H9 (cell line): ENCODE results near the gene PTPRK. TPM values are rescaled to one million over a fixed set of nuclear protein-coding genes. Genes with fewer than 3 reads are reported as not detected.

Experiments
- DNase-seq: peaks from one replicate; pipeline ENCODE4 v3.0.0-alpha.2; 2017
- H2AFZ ChIP-seq: one replicate; pipeline ENCODE4 v1.6.1; 2013; ENCODE audit warnings: mild to moderate bottlenecking, low read length, control low read depth, moderate library complexity
- H2AK5ac ChIP-seq: 2 replicates; pipeline ENCODE4 v1.6.1; 2013; ENCODE audit warnings: low read length, control low read depth, mixed read lengths; ENCODE audit not compliant: insufficient read length
- H2BK120ac ChIP-seq: one replicate; pipeline ENCODE4 v1.6.1; 2013; ENCODE audit warnings: low read depth, mild to moderate bottlenecking, low read length, control low read depth, inconsistent platforms; ENCODE audit not compliant: poor library complexity, severe bottlenecking
- H2BK12ac ChIP-seq: 2 replicates; pipeline ENCODE4 v1.6.1; 2013; ENCODE audit warnings: low read length, control low read depth, mixed read lengths, low read depth; ENCODE audit not compliant: insufficient read length
- H2BK15ac ChIP-seq: 2 replicates; pipeline ENCODE4 v1.6.1; 2013; ENCODE audit warnings: low read depth, low read length, control low read depth
- H2BK20ac ChIP-seq: one replicate; pipeline ENCODE4 v1.6.1; 2013; ENCODE audit warnings: low read depth, mild to moderate bottlenecking, low read length, control low read depth, inconsistent platforms; ENCODE audit not compliant: poor library complexity, severe bottlenecking
- H2BK5ac ChIP-seq: 2 replicates; pipeline ENCODE4 v1.6.1; 2013; ENCODE audit warnings: low read length, control low read depth, mixed read lengths; ENCODE audit not compliant: insufficient read length
- H3K14ac ChIP-seq: 2 replicates; pipeline ENCODE4 v1.6.1; 2013; ENCODE audit warnings: low read length, control low read depth; ENCODE audit not compliant: insufficient read depth
- H3K18ac ChIP-seq: 2 replicates; pipeline ENCODE4 v1.6.1; 2013; ENCODE audit warnings: low read depth, mild to moderate bottlenecking, mixed read lengths, low read length, control low read depth; ENCODE audit not compliant: insufficient read length
- H3K23ac ChIP-seq: 2 replicates; pipeline ENCODE4 v1.6.1; 2013; ENCODE audit warnings: low read length, control low read depth, mixed read lengths, low read depth; ENCODE audit not compliant: insufficient read length
- H3K23me2 ChIP-seq: 2 replicates; pipeline ENCODE4 v1.6.1; 2013; ENCODE audit warnings: low read depth, mild to moderate bottlenecking, mixed read lengths, low read length, control low read depth; ENCODE audit not compliant: insufficient read length, poor library complexity, severe bottlenecking
- H3K27ac ChIP-seq: 2 replicates; pipeline ENCODE4 v1.5.1; 2013; ENCODE audit warnings: low read length, control low read depth, mixed read lengths, low read depth; ENCODE audit not compliant: insufficient read length
- H3K27me3 ChIP-seq: 2 replicates; pipeline ENCODE4 v1.6.1; 2013; ENCODE audit warnings: low read length, control low read depth, inconsistent platforms; ENCODE audit not compliant: insufficient read depth
- H3K4ac ChIP-seq: 2 replicates; pipeline ENCODE4 v1.6.1; 2013; ENCODE audit warnings: low read depth, mild to moderate bottlenecking, control low read depth, inconsistent platforms, low read length, moderate library complexity
- H3K4me1 ChIP-seq: 2 replicates; pipeline ENCODE4 v1.6.1; 2013; ENCODE audit warnings: low read length, control low read depth, inconsistent platforms; ENCODE audit not compliant: insufficient read depth
- H3K4me2 ChIP-seq: 2 replicates; pipeline ENCODE4 v1.6.1; 2013; ENCODE audit warnings: low read length, control low read depth, mixed read lengths; ENCODE audit not compliant: insufficient read length, insufficient read depth
- H3K56ac ChIP-seq: 2 replicates; pipeline ENCODE4 v1.6.1; 2013; ENCODE audit warnings: low read depth, mild to moderate bottlenecking, mixed read lengths, low read length, control low read depth; ENCODE audit not compliant: insufficient read length
- H3K79me1 ChIP-seq: 2 replicates; pipeline ENCODE4 v1.6.1; 2013; ENCODE audit warnings: low read depth, mild to moderate bottlenecking, moderate library complexity, low read length, control low read depth, inconsistent platforms; ENCODE audit not compliant: insufficient read depth, poor library complexity, severe bottlenecking
- H3K79me2 ChIP-seq: 2 replicates; pipeline ENCODE4 v1.6.1; 2013; ENCODE audit warnings: low read length, control low read depth, inconsistent platforms; ENCODE audit not compliant: insufficient read depth
- H3K9ac ChIP-seq: 2 replicates; pipeline ENCODE4 v1.6.1; 2013; ENCODE audit warnings: low read length, control low read depth, mixed read lengths; ENCODE audit not compliant: insufficient read length; ENCODE audit errors: extremely low read depth
- H3K9me3 ChIP-seq: one replicate; pipeline ENCODE4 v1.6.1; 2013; ENCODE audit warnings: low read depth, low read length, inconsistent platforms; ENCODE audit not compliant: control insufficient read depth
- H3T11ph ChIP-seq: one replicate; pipeline ENCODE4 v1.6.1; 2013; ENCODE audit warnings: mild to moderate bottlenecking, low read length, control low read depth, inconsistent platforms
- H4K20me1 ChIP-seq: one replicate; pipeline ENCODE4 v1.6.1; 2013; ENCODE audit not compliant: control insufficient read depth, insufficient read length, insufficient read depth
- H4K5ac ChIP-seq: 2 replicates; pipeline ENCODE4 v1.6.1; 2013; ENCODE audit warnings: low read depth, mild to moderate bottlenecking, mixed read lengths, low read length, control low read depth; ENCODE audit not compliant: insufficient read length
- H4K8ac ChIP-seq: replicated peaks from 2 replicates; pipeline ENCODE4 v1.6.1; 2013; ENCODE audit warnings: low read length, control low read depth, mixed read lengths, low read depth; ENCODE audit not compliant: insufficient read length
- H4K91ac ChIP-seq: 2 replicates; pipeline ENCODE4 v1.6.1; 2013; ENCODE audit warnings: low read depth, mild to moderate bottlenecking, moderate library complexity, mixed read lengths, low read length, control low read depth; ENCODE audit not compliant: insufficient read length
- H3K27ac Mint-ChIP-seq, 3 experiments: 2 replicates in 2 of 3; 3 replicates in 1 of 3; pipeline ENCODE4 v1.8.0; 2020 to 2021; ENCODE audit warnings: mixed read lengths in 3 of 3, mild to moderate bottlenecking in 1 of 3, moderate library complexity in 1 of 3
- H3K27me3 Mint-ChIP-seq: 2 replicates; pipeline ENCODE4 v1.8.0; 2021; ENCODE audit warnings: low read depth, mild to moderate bottlenecking, moderate library complexity, mixed read lengths
- H3K36me3 Mint-ChIP-seq, 3 experiments: 2 replicates in 2 of 3; 3 replicates in 1 of 3; pipeline ENCODE4 v1.8.0; 2020 to 2021; ENCODE audit warnings: low read depth in 3 of 3, mixed read lengths in 3 of 3; ENCODE audit not compliant: insufficient read depth in 1 of 3
- H3K4me1 Mint-ChIP-seq, 2 experiments: 2 replicates each; pipeline ENCODE4 v1.8.0; 2020; ENCODE audit warnings: mixed read lengths in 2 of 2
- H3K4me3 Mint-ChIP-seq, 2 experiments: 2 replicates in 1 of 2; 3 replicates in 1 of 2; pipeline ENCODE4 v1.8.0; 2020 to 2021; ENCODE audit warnings: mild to moderate bottlenecking in 2 of 2, mixed read lengths in 2 of 2, moderate library complexity in 1 of 2
- H3K9me3 Mint-ChIP-seq, 2 experiments: 2 replicates in 1 of 2; 3 replicates in 1 of 2; pipeline ENCODE4 v1.8.0; 2020; ENCODE audit warnings: mild to moderate bottlenecking in 2 of 2, mixed read lengths in 2 of 2, moderate library complexity in 1 of 2
- CTCF ChIP-seq: fragments of 200-600 bp; sonication (generic); conservative IDR thresholded peaks from 3 replicates; pipeline ENCODE4 v1.8.0; 2021; ENCODE audit warnings: antibody characterized with exemption, mild to moderate bottlenecking
- WGBS: extraction: QIAGEN DNeasy Blood & Tissue Kit; methylation state at CpG from one replicate; pipeline ENCODE4 v1.1.7; 2013; ENCODE audit warnings: missing lambda C conversion rate, low lambda C conversion rate, mixed read lengths; ENCODE audit not compliant: insufficient read length; ENCODE audit errors: extremely low coverage; 5-methylcytosine and 5-hydroxymethylcytosine counted together
- total RNA-seq: library from RNA; stranded (reverse); gene quantifications from 2 replicates; pipeline ENCODE4 v1.2.1, GENCODE V29; 2021

Gene PTPRK
- total RNA-seq, 1 experiment from 2014 or later: 47.9 TPM

- no peak overlapping the region for H3K14ac ChIP-seq
- no peak overlapping the region for H3T11ph ChIP-seq
- no peak overlapping the region for H2BK12ac ChIP-seq
- H2AFZ ChIP-seq: no peak overlapping the region
- no peak overlapping the region for H3K23ac ChIP-seq
- H3K27ac Mint-ChIP-seq: no peak overlapping the region
- no peak overlapping the region for H2BK5ac ChIP-seq
- no peak overlapping the region for H3K18ac ChIP-seq
- H3K9me3 Mint-ChIP-seq: no peaks in the 10 kb centered on the region
- H3K9ac ChIP-seq: no peak overlapping the region
- no peak overlapping the region for H2BK20ac ChIP-seq
- H3K4me1 ChIP-seq: peaks cover 6% of the 10 kb centered on the region
- H3K36me3 Mint-ChIP-seq: no peaks in the 10 kb centered on the region
- no CpG with 5 or more reads among the region's 3 CpGs for WGBS
- H2BK15ac ChIP-seq: no peak overlapping the region
- no peak overlapping the region for H4K8ac ChIP-seq
- H3K27ac ChIP-seq: no peak overlapping the region
- no peaks in the 10 kb centered on the region for H4K20me1 ChIP-seq
- H3K79me1 ChIP-seq: peaks cover 4% of the 10 kb centered on the region
- no peak overlapping the region for H3K4me3 Mint-ChIP-seq
- peaks cover 5% of the 10 kb centered on the region for H3K79me2 ChIP-seq
- peaks cover 15 to 21% of the 10 kb centered on the region in 2 experiments for H3K4me1 Mint-ChIP-seq
- H3K27me3 Mint-ChIP-seq: no peaks in the 10 kb centered on the region
- no peak overlapping the region for H2AK5ac ChIP-seq
- TF ChIP-seq CTCF: no peak
- no peaks in the 10 kb centered on the region for H3K23me2 ChIP-seq
- H3K9me3 ChIP-seq: no peaks in the 10 kb centered on the region
- H4K5ac ChIP-seq: no peak overlapping the region
- no peak overlapping the region for H3K4me2 ChIP-seq
- H4K91ac ChIP-seq: no peak overlapping the region
- H2BK120ac ChIP-seq: no peak overlapping the region
- H3K4ac ChIP-seq: no peak overlapping the region
- H3K27me3 ChIP-seq: no peaks in the 10 kb centered on the region
- H3K56ac ChIP-seq: no peak overlapping the region
- no peak for DNase-seq
These were observed 42.0 kb downstream of the PTPRK start for GRCh38 chr6:128478230-128479047.
